Astrocyte (in vitro differentiated cells and primary cell): Measurements from ENCODE around the gene TNIK. TPM values are rescaled to one million over a fixed set of nuclear protein-coding genes. Genes with fewer than 3 reads are reported as not detected.

Experiments used
- DNase-seq: peaks from one replicate; pipeline ENCODE4 v3.0.0-alpha.2; 2010; ENCODE audit warnings: low read depth
- FAIRE-seq: peaks from 2 replicates; lab custom pipeline; 2011; peaks lifted over from hg19 to GRCh38; lab: Jason Lieb, UNC
- H2AFZ ChIP-seq: 2 replicates; pipeline ENCODE4 v1.6.0; 2012; ENCODE audit warnings: low read depth, low read length, inconsistent platforms
- H3K27ac ChIP-seq: 2 replicates; pipeline ENCODE4 v1.5.1; 2011; ENCODE audit warnings: low read depth, low read length, inconsistent platforms
- H3K27me3 ChIP-seq: 2 replicates; pipeline ENCODE4 v1.6.0; 2011; ENCODE audit warnings: low read length, inconsistent platforms; ENCODE audit not compliant: insufficient read depth
- H3K36me3 ChIP-seq: 2 replicates; pipeline ENCODE4 v1.5.1; 2011; ENCODE audit warnings: low read length, inconsistent platforms; ENCODE audit not compliant: insufficient read depth
- H3K4me1 ChIP-seq: 2 replicates; pipeline ENCODE4 v1.5.1; 2011; ENCODE audit warnings: low read length, inconsistent platforms; ENCODE audit not compliant: insufficient read depth
- H3K4me2 ChIP-seq: 2 replicates; pipeline ENCODE4 v1.6.0; 2012; ENCODE audit warnings: low read length, inconsistent platforms
- H3K4me3 ChIP-seq: 2 replicates; pipeline ENCODE4 v1.5.1; 2011; ENCODE audit warnings: low read depth, mild to moderate bottlenecking, low read length, inconsistent platforms; ENCODE audit not compliant: insufficient read depth
- H3K79me2 ChIP-seq: 2 replicates; pipeline ENCODE4 v1.6.0; 2012; ENCODE audit warnings: mild to moderate bottlenecking, low read length, inconsistent platforms; ENCODE audit not compliant: insufficient read depth
- H3K9ac ChIP-seq: 2 replicates; pipeline ENCODE4 v1.6.0; 2012; ENCODE audit warnings: mild to moderate bottlenecking, low read length, inconsistent platforms
- H3K9me3 ChIP-seq: 2 replicates; pipeline ENCODE4 v1.5.1; 2012; ENCODE audit warnings: low read depth, mild to moderate bottlenecking, low read length, inconsistent platforms; ENCODE audit not compliant: insufficient read depth
- H4K20me1 ChIP-seq: 2 replicates; pipeline ENCODE4 v1.6.0; 2012; ENCODE audit warnings: low read length, inconsistent platforms; ENCODE audit not compliant: insufficient read depth
- H3K27ac Mint-ChIP-seq: one replicate; pipeline ENCODE4 v1.8.0; 2021; ENCODE audit warnings: mild to moderate bottlenecking, mixed read lengths; ENCODE audit not compliant: unreplicated experiment
- H3K27me3 Mint-ChIP-seq: one replicate; pipeline ENCODE4 v1.8.0; 2021; ENCODE audit warnings: low read depth, mixed read lengths; ENCODE audit not compliant: unreplicated experiment
- H3K36me3 Mint-ChIP-seq: one replicate; pipeline ENCODE4 v1.8.0; 2021; ENCODE audit warnings: low read depth, mixed read lengths; ENCODE audit not compliant: unreplicated experiment
- H3K4me1 Mint-ChIP-seq: one replicate; pipeline ENCODE4 v1.8.0; 2021; ENCODE audit warnings: low read depth, mixed read lengths; ENCODE audit not compliant: unreplicated experiment
- H3K4me3 Mint-ChIP-seq: one replicate; pipeline ENCODE4 v1.8.0; 2021; ENCODE audit warnings: mild to moderate bottlenecking, moderate library complexity, mixed read lengths; ENCODE audit not compliant: unreplicated experiment
- H3K9me3 Mint-ChIP-seq: one replicate; pipeline ENCODE4 v1.8.0; 2021; ENCODE audit warnings: mild to moderate bottlenecking, mixed read lengths; ENCODE audit not compliant: unreplicated experiment
- CTCF ChIP-seq: IDR thresholded peaks from 2 replicates; pipeline ENCODE4 v1.5.1; 2011; ENCODE audit warnings: low read depth, mild to moderate bottlenecking, inconsistent platforms, low read length, moderate library complexity; ENCODE audit not compliant: insufficient read depth
- EZH2 ChIP-seq: IDR thresholded peaks from 2 replicates; pipeline ENCODE4 v1.6.1; 2012; ENCODE audit warnings: mild to moderate bottlenecking, low read length, inconsistent platforms; ENCODE audit not compliant: insufficient read depth
- total RNA-seq: library from RNA; stranded (reverse); gene quantifications from 2 replicates; pipeline ENCODE4 v1.2.1, GENCODE V29; 2021

TNIK gene
- total RNA-seq, 1 donor from 2014 or later, result 70.0 TPM

- peaks cover under 1% of the 10 kb centered on the region for H4K20me1 ChIP-seq
- no peaks in the 10 kb centered on the region for H3K4me1 Mint-ChIP-seq
- H3K9ac ChIP-seq, result no peak overlapping the region
- no peaks in the 10 kb centered on the region for H3K9me3 ChIP-seq
- no peak overlapping the region for H3K27ac Mint-ChIP-seq
- H3K4me1 ChIP-seq, result no peaks in the 10 kb centered on the region
- DNase-seq (no peak), FAIRE-seq (no peak)
- H3K27ac ChIP-seq, result no peak overlapping the region
- no peaks in the 10 kb centered on the region for H3K36me3 Mint-ChIP-seq
- H3K27me3 Mint-ChIP-seq, result no peaks in the 10 kb centered on the region
- H3K36me3 ChIP-seq, result no peaks in the 10 kb centered on the region
- no peaks in the 10 kb centered on the region for H3K9me3 Mint-ChIP-seq
- no peak overlapping the region for H3K4me2 ChIP-seq
- H3K4me3 Mint-ChIP-seq, result no peak overlapping the region
- TF ChIP-seq CTCF, result no peak
- no peak for TF ChIP-seq EZH2
- H3K4me3 ChIP-seq, result no peak overlapping the region
- no peaks in the 10 kb centered on the region for H3K79me2 ChIP-seq
- no peak overlapping the region for H2AFZ ChIP-seq
- H3K27me3 ChIP-seq, result no peaks in the 10 kb centered on the region
These were observed 242.1 kb downstream of the TNIK start for GRCh38 chr3:171218069-171218468.

DNA sequence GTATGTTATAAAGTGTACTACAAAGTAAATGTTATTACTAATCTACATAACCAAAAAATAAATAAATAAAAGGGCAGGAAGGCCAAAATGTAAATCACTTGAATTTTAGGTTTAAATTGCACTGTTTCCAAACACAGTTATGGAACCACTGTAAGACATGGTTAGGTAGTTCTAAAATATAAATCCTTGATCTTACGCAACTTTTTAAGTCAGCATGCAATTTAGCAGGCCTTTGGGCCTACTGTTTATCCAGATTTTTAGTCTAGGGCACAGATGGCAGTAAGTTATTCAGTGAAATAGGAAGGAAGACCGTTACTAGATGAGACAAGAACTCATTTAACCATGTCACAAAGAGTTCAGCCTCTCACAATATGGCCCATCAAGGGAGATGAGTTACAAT, 246.3 kb downstream of the TNIK start:
- peaks cover 14% of the 10 kb centered on the region for H3K36me3 Mint-ChIP-seq
- H3K4me1 Mint-ChIP-seq, result no peaks in the 10 kb centered on the region
- no peak overlapping the region for H3K27ac Mint-ChIP-seq
- Histone ChIP-seq H3K36me3 (no peaks in the 10 kb centered on the region), H3K27me3 (no peaks in the 10 kb centered on the region), H3K9ac (no peak overlapping the region), H3K4me1 (no peaks in the 10 kb centered on the region), H3K27ac (no peak overlapping the region), H2AFZ (no peak overlapping the region), H4K20me1 (peaks cover 4% of the 10 kb centered on the region), H3K9me3 (no peaks in the 10 kb centered on the region), H3K4me2 (no peak overlapping the region), H3K4me3 (no peak overlapping the region), H3K79me2 (no peaks in the 10 kb centered on the region)
- no peaks in the 10 kb centered on the region for H3K9me3 Mint-ChIP-seq
- no peaks in the 10 kb centered on the region for H3K27me3 Mint-ChIP-seq
- no peak for FAIRE-seq
- TF ChIP-seq CTCF (no peak), EZH2 (no peak)
- no peak overlapping the region for H3K4me3 Mint-ChIP-seq
- no peak for DNase-seq

DNA sequence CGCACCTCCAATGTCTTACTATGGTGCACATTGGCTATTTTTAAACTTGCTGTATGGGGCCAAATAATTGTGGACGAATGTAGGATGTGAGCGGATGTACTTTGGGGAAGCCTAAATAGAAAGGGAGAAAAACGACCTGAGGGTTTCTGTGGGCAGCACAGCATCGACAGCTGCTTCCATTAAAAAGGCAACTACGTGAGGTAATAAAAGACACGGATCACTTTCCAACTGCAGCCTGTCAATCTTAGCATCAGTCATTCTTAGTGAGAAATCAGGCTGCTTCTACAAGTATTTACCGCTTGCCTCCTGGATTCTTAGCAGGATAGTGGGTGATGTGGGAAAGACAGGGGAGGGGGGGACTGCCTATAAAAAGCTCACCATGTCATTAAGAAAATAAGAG, 247.0 kb downstream of the TNIK start:
- no peak overlapping the region for H3K4me3 ChIP-seq
- Mint-ChIP-seq H3K27me3 (no peaks in the 10 kb centered on the region), H3K36me3 (peaks cover 14% of the 10 kb centered on the region), H3K4me3 (no peak overlapping the region), H3K4me1 (no peaks in the 10 kb centered on the region), H3K27ac (no peak overlapping the region), H3K9me3 (no peaks in the 10 kb centered on the region)
- H4K20me1 ChIP-seq, result peaks cover 4% of the 10 kb centered on the region
- no peak overlapping the region for H2AFZ ChIP-seq
- H3K4me1 ChIP-seq, result no peaks in the 10 kb centered on the region
- H3K79me2 ChIP-seq, result no peaks in the 10 kb centered on the region
- H3K9ac ChIP-seq, result no peak overlapping the region
- TF ChIP-seq CTCF (no peak), EZH2 (no peak)
- DNase-seq (no peak), FAIRE-seq (no peak)
- no peak overlapping the region for H3K4me2 ChIP-seq
- H3K27ac ChIP-seq, result no peak overlapping the region
- H3K9me3 ChIP-seq, result no peaks in the 10 kb centered on the region
- no peaks in the 10 kb centered on the region for H3K36me3 ChIP-seq
- no peaks in the 10 kb centered on the region for H3K27me3 ChIP-seq
